Measurements from ENCODE around the gene ADAM11.

Gene ADAM11

GRCh38 chr17:44793885-44794842 lies 35.4 kb downstream of the ADAM11 start:
- no peak for DNase-seq (ENCODE audit: low spot score)

DNA sequence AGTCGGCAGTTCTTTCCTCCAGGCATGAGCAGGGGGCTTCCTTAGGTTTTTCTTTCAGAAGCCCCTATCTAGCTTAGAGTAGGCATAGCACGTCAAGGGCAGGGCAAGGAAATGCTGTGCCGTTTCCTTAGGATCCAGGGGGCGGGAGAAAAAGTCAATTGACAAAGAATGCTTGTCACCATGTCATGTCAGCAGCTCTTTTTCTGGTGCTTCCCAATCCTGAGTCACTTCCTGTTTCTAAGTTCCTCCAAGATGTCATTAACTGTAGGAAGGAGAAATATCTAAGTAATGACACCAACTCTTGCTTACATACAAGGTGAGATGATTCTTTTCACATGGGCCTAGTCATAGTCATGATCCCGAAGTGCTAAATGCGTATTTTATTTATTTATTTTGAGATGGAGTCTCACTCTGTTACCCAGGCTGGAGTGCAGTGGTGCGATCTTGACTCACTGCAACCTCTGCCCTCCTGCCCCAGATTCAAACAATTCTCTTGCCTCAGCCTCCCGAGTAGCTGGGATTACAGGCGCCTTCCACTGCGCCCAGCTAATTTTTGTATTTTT lies 36.1 kb downstream of the ADAM11 start:
- Histone ChIP-seq H3K27ac (peak overlapping the region; percentile 82 to 90), H3K4me3 (peak overlapping the region; percentile 29)
- TF ChIP-seq CTCF (IDR thresholded peaks at IDR 0.05) = no peak
- DNase-seq (ENCODE audit: low spot score) = no peak

More at GRCh38 chr17:44793885-44794842, 35.4 kb downstream of the ADAM11 start:
- Histone ChIP-seq H3K4me3 (peak overlapping the region; percentile 29), H3K27ac (peak overlapping the region; percentile 82 to 90)
- TF ChIP-seq CTCF (IDR thresholded peaks at IDR 0.05) = no peak

- Histone ChIP-seq H3K4me3 (peak overlapping the region; percentile 62), H3K27ac (peak overlapping the region; percentile 82 to 90)
- no peak for DNase-seq (ENCODE audit: low spot score)
- TF ChIP-seq CTCF (IDR thresholded peaks at IDR 0.05) = no peak
Observed at GRCh38 chr17:44795421-44795820, 36.6 kb downstream of the ADAM11 start.

DNA sequence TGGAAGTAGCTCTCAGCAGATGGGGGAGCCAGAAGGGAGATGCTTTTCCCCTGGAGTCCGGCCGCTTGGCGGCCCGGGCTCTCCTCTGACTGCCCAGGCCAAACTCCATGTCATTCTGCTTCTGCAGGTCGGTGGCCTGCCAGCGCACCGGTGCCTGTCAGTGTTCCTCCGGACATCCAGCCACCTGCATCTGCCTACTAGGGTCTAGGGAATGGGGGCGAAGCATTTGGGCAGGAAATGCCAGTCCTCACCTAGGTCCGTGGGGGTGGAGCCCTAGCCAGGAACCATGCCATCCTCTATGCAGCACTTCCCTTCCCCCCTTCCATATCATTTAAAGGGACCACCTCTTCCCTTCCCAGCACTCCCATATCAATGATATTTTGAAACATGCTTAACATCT lies 37.1 kb downstream of the ADAM11 start:
- no peak for DNase-seq (ENCODE audit: low spot score)
- H3K4me3 ChIP-seq = peak overlapping the region; percentile 62
- TF ChIP-seq CTCF (IDR thresholded peaks at IDR 0.05) = no peak
- peak overlapping the region; percentile 82 to 90 for H3K27ac ChIP-seq

DNA sequence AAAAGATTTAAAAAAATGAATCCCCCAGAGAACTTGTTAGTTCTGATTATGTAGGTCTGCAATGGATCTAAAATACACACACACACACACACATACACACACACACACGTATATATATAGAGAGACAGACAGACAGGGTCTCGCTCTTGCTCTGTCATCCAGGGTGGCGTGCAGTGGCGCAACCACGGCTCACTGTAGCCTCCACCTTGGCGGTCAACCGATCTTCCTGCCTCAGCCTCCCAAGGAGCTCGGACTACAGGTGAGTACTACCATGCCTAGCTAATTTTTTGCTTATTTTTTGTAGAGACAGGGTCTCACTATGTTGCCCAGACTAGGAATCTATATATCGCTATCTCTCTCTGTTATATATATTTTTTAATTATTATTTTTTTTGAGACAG lies 37.9 kb downstream of the ADAM11 start:
- H3K4me3 ChIP-seq = peak overlapping the region; percentile 62
- peak overlapping the region; percentile 82 to 90 for H3K27ac ChIP-seq
- TF ChIP-seq CTCF (IDR thresholded peaks at IDR 0.05) = no peak

DNA sequence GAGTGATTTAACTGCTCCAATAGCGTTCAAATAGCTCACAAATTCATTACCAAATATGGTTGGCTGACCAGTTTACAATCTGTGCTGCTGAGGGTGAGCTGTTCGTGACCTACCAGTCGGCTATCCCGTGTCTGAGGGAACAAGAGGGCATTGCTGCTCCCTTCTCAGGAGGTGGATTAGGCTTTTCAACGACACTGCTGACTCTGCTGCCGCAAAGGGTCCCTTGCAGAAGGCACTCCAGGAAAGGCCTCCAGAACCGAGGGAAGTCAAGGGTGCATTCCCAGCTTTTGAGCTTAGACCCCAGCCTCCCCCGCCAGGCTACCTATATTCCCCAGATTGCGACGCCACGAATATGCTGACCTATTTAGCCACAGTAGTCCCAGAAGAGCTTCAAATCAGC lies 39.0 kb downstream of the ADAM11 start:
- H3K4me3 ChIP-seq = peak overlapping the region; percentile 62
- TF ChIP-seq CTCF (IDR thresholded peaks at IDR 0.05) = no peak
- H3K27ac ChIP-seq = peak overlapping the region; percentile 82 to 90
- no peak for DNase-seq (ENCODE audit: low spot score)

More for the DNA sequence above, 37.9 kb downstream of the ADAM11 start:
- DNase-seq (ENCODE audit: low spot score) = no peak
